Neural cell (in vitro differentiated cells): ENCODE measurements around the gene YKT6. TPM values are rescaled to one million over a fixed set of nuclear protein-coding genes. Genes with fewer than 3 reads are reported as not detected.

ENCODE experiments used
- H2AFZ ChIP-seq: fragments of 200-600, 300-800 bp; sonication (generic), shearing (Covaris generic); 2 replicates; pipeline ENCODE4 v1.6.0; 2014; ENCODE audit warnings: low read depth, mild to moderate bottlenecking, antibody characterized with exemption, low read length, moderate library complexity
- H3F3A ChIP-seq: fragments of 200-600 bp; shearing (Covaris generic); 2 replicates; pipeline ENCODE4 v1.6.1; 2016; ENCODE audit warnings: mild to moderate bottlenecking, moderate library complexity, mixed read lengths, antibody characterized with exemption, low read length; ENCODE audit not compliant: insufficient read depth, poor library complexity, severe bottlenecking
- H3K27ac ChIP-seq: fragments of 200-600, 300-800 bp; sonication (generic), shearing (Covaris generic); 2 replicates; pipeline ENCODE4 v1.5.1; 2014; ENCODE audit warnings: mild to moderate bottlenecking, low read length, moderate library complexity
- H3K27me3 ChIP-seq: fragments of 300-800, 200-600 bp; sonication (generic), shearing (Covaris generic); 2 replicates; pipeline ENCODE4 v1.6.0; 2014; ENCODE audit warnings: mild to moderate bottlenecking, low read depth, low read length, moderate library complexity; ENCODE audit not compliant: insufficient read depth
- H3K36me3 ChIP-seq: fragments of 300-800, 200-600 bp; sonication (generic), shearing (Covaris generic); 2 replicates; pipeline ENCODE4 v1.5.1; 2014; ENCODE audit warnings: mild to moderate bottlenecking, antibody characterized with exemption, low read length, moderate library complexity; ENCODE audit not compliant: insufficient read depth
- H3K4me2 ChIP-seq: fragments of 300-800, 200-600 bp; sonication (generic), shearing (Covaris generic); 2 replicates; pipeline ENCODE4 v1.6.0; 2014; ENCODE audit warnings: mild to moderate bottlenecking, low read length
- H3K4me3 ChIP-seq: fragments of 300-800, 200-600 bp; sonication (generic), shearing (Covaris generic); 2 replicates; pipeline ENCODE4 v1.5.1; 2014; ENCODE audit warnings: mild to moderate bottlenecking, low read length, moderate library complexity
- H3K79me2 ChIP-seq: fragments of 200-600 bp; shearing (Covaris generic); replicated peaks from 2 replicates; pipeline ENCODE4 v1.6.0; 2014; ENCODE audit warnings: mild to moderate bottlenecking, low read length, moderate library complexity; ENCODE audit not compliant: insufficient read depth
- H3K9ac ChIP-seq: fragments of 300-800, 200-600 bp; sonication (generic), shearing (Covaris generic); 2 replicates; pipeline ENCODE4 v1.6.1; 2016; ENCODE audit warnings: mild to moderate bottlenecking, low read length, mixed read lengths
- H3K9me2 ChIP-seq: fragments of 200-600 bp; shearing (Covaris generic); 2 replicates; pipeline ENCODE4 v1.6.1; 2016; ENCODE audit warnings: mild to moderate bottlenecking, low read length, mixed read lengths; ENCODE audit not compliant: insufficient read depth
- H3K9me3 ChIP-seq: fragments of 200-600, 300-800 bp; sonication (generic), shearing (Covaris generic); 2 replicates; pipeline ENCODE4 v1.6.1; 2016; ENCODE audit warnings: mild to moderate bottlenecking, mixed run types, low read length, moderate library complexity, mixed read lengths
- H4K20me1 ChIP-seq: fragments of 200-600 bp; shearing (Covaris generic); 2 replicates; pipeline ENCODE4 v1.6.1; 2016; ENCODE audit warnings: mild to moderate bottlenecking, mixed run types; ENCODE audit not compliant: insufficient read depth
- EP300 ChIP-seq: fragments of 450-650 bp; conservative IDR thresholded peaks from 2 replicates; pipeline ENCODE4 v1.6.1; 2014; ENCODE audit warnings: antibody characterized with exemption, mild to moderate bottlenecking, moderate library complexity; ENCODE audit not compliant: poor library complexity, severe bottlenecking
- EZH2 ChIP-seq: fragments of 200-600, 300-800 bp; shearing (Covaris generic), sonication (generic); IDR thresholded peaks from 2 replicates; pipeline ENCODE4 v1.6.1; 2014; ENCODE audit warnings: antibody characterized with exemption, low read length, borderline replicate concordance, mild to moderate bottlenecking; ENCODE audit not compliant: insufficient read depth, poor library complexity, severe bottlenecking
- MXI1 ChIP-seq: fragments of 450-650 bp; conservative IDR thresholded peaks from 2 replicates; pipeline ENCODE4 v1.6.1; 2014; ENCODE audit warnings: antibody characterized with exemption, mild to moderate bottlenecking; ENCODE audit not compliant: poor library complexity, severe bottlenecking
- POLR2AphosphoS5 ChIP-seq: IDR thresholded peaks from 2 replicates; pipeline ENCODE4 v1.6.1; 2012
- RAD21 ChIP-seq: fragments of 450-650 bp; conservative IDR thresholded peaks from 2 replicates; pipeline ENCODE4 v1.6.1; 2014; ENCODE audit warnings: antibody characterized with exemption, mild to moderate bottlenecking, moderate library complexity
- SMC3 ChIP-seq: fragments of 450-650 bp; conservative IDR thresholded peaks from 2 replicates; pipeline ENCODE4 v1.6.1; 2014; ENCODE audit warnings: antibody characterized with exemption, mild to moderate bottlenecking, moderate library complexity; ENCODE audit not compliant: poor library complexity
- TAF1 ChIP-seq: IDR thresholded peaks from 2 replicates; pipeline ENCODE4 v1.6.1; 2012; ENCODE audit warnings: low read depth
- polyA plus RNA-seq: library from polyadenylated mRNA; depleted of rRNA; stranded (reverse); fragments of >200 nt; gene quantifications from 2 replicates; pipeline ENCODE4 v1.2.3, GENCODE V29; 2014
- TF ChIP-seq, protein P1 (sequence below): fragments of 450-650 bp; IDR thresholded peaks from 2 replicates; pipeline ENCODE4 v1.5.1; 2014; ENCODE audit warnings: antibody characterized with exemption, mild to moderate bottlenecking, moderate library complexity; ENCODE audit not compliant: poor library complexity, severe bottlenecking
- TF ChIP-seq, protein P2 (sequence below): IDR thresholded peaks from 2 replicates; pipeline ENCODE4 v1.6.1; 2012; ENCODE audit warnings: borderline replicate concordance

YKT6 gene
- polyA plus RNA-seq, 1 donor from 2014 or later = 93.4 TPM

DNA sequence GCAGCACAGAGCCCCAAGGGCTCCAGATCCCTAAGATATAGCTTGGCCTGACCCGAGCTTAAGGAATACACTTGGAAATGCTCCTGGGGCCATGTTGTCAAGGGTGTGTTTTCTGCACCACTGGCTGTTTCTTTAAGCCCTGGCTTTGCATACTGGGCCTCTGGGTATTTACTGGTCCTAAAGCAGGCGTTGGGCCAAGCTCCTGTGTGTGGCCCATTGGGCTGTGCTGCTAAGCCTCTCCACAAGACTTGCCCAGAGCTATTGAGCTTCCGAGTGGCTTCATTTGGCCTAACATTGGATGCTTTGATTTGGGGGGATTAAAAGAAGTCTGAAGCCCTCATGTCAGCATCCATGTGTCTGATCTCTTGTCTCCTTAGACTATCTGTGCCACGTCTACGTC is 5.2 kb downstream of the YKT6 start:
- Histone ChIP-seq H2AFZ (no peak overlapping the region), H4K20me1 (no peaks in the 10 kb centered on the region), H3K9me2 (no peaks in the 10 kb centered on the region), H3K79me2 (peaks cover 29% of the 10 kb centered on the region), H3F3A (no peaks in the 10 kb centered on the region), H3K36me3 (no peaks in the 10 kb centered on the region), H3K4me3 (no peak overlapping the region), H3K9me3 (no peaks in the 10 kb centered on the region), H3K9ac (no peak overlapping the region), H3K27me3 (no peaks in the 10 kb centered on the region), H3K4me2 (no peak overlapping the region), H3K27ac (no peak overlapping the region)
- TF ChIP-seq RAD21 = no peak
- TF ChIP-seq, protein P1, sequence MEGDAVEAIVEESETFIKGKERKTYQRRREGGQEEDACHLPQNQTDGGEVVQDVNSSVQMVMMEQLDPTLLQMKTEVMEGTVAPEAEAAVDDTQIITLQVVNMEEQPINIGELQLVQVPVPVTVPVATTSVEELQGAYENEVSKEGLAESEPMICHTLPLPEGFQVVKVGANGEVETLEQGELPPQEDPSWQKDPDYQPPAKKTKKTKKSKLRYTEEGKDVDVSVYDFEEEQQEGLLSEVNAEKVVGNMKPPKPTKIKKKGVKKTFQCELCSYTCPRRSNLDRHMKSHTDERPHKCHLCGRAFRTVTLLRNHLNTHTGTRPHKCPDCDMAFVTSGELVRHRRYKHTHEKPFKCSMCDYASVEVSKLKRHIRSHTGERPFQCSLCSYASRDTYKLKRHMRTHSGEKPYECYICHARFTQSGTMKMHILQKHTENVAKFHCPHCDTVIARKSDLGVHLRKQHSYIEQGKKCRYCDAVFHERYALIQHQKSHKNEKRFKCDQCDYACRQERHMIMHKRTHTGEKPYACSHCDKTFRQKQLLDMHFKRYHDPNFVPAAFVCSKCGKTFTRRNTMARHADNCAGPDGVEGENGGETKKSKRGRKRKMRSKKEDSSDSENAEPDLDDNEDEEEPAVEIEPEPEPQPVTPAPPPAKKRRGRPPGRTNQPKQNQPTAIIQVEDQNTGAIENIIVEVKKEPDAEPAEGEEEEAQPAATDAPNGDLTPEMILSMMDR = no peak
- no peak for TF ChIP-seq POLR2AphosphoS5
- TF ChIP-seq TAF1 = no peak
- no peak for TF ChIP-seq EZH2
- TF ChIP-seq MXI1 = no peak
- TF ChIP-seq, protein P2, sequence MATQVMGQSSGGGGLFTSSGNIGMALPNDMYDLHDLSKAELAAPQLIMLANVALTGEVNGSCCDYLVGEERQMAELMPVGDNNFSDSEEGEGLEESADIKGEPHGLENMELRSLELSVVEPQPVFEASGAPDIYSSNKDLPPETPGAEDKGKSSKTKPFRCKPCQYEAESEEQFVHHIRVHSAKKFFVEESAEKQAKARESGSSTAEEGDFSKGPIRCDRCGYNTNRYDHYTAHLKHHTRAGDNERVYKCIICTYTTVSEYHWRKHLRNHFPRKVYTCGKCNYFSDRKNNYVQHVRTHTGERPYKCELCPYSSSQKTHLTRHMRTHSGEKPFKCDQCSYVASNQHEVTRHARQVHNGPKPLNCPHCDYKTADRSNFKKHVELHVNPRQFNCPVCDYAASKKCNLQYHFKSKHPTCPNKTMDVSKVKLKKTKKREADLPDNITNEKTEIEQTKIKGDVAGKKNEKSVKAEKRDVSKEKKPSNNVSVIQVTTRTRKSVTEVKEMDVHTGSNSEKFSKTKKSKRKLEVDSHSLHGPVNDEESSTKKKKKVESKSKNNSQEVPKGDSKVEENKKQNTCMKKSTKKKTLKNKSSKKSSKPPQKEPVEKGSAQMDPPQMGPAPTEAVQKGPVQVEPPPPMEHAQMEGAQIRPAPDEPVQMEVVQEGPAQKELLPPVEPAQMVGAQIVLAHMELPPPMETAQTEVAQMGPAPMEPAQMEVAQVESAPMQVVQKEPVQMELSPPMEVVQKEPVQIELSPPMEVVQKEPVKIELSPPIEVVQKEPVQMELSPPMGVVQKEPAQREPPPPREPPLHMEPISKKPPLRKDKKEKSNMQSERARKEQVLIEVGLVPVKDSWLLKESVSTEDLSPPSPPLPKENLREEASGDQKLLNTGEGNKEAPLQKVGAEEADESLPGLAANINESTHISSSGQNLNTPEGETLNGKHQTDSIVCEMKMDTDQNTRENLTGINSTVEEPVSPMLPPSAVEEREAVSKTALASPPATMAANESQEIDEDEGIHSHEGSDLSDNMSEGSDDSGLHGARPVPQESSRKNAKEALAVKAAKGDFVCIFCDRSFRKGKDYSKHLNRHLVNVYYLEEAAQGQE = no peak
- TF ChIP-seq EP300 = no peak
- TF ChIP-seq SMC3 = no peak

- H3K36me3 ChIP-seq = no peaks in the 10 kb centered on the region
- peaks cover 10% of the 10 kb centered on the region for H3K79me2 ChIP-seq
- H3F3A ChIP-seq = no peaks in the 10 kb centered on the region
- H3K27ac ChIP-seq = no peak overlapping the region
- no peaks in the 10 kb centered on the region for H4K20me1 ChIP-seq
- no peak overlapping the region for H3K9ac ChIP-seq
- H3K9me3 ChIP-seq = no peaks in the 10 kb centered on the region
- no peak overlapping the region for H3K4me2 ChIP-seq
- no peaks in the 10 kb centered on the region for H3K9me2 ChIP-seq
- no peak overlapping the region for H3K4me3 ChIP-seq
- no peaks in the 10 kb centered on the region for H3K27me3 ChIP-seq
- H2AFZ ChIP-seq = no peak overlapping the region
- TF ChIP-seq EZH2 (no peak), POLR2AphosphoS5 (no peak), EP300 (no peak), SMC3 (no peak)
- TF ChIP-seq, protein P1 = no peak
- TF ChIP-seq, protein P2 = no peak
Observed at GRCh38 chr7:44208085-44208484, 7.3 kb downstream of the YKT6 start.
